Mononuclear cell (primary cell): ENCODE measurements around the gene TTLL1. TPM values are rescaled to one million over a fixed set of nuclear protein-coding genes. Genes with fewer than 3 reads are reported as not detected.
A peak's percentile ranks its signal among the peaks of the same experiment; 100 is the strongest.

Experiments
- H3K27me3 ChIP-seq: 2 replicates; pipeline ENCODE4 v1.6.0; 2011; ENCODE audit warnings: low read length, control low read depth; ENCODE audit not compliant: insufficient read depth
- H3K4me1 ChIP-seq: 2 replicates; pipeline ENCODE4 v1.5.1; 2011; ENCODE audit warnings: mild to moderate bottlenecking, low read length, control low read depth; ENCODE audit not compliant: insufficient read depth
- H3K4me3 ChIP-seq: 2 replicates; pipeline ENCODE4 v1.5.1; 2011; ENCODE audit warnings: mild to moderate bottlenecking, low read length, moderate library complexity
- H3K9me3 ChIP-seq: 2 replicates; pipeline ENCODE4 v1.5.1; 2011; ENCODE audit warnings: low read depth, mild to moderate bottlenecking, control low read depth, low read length
- total RNA-seq: library from RNA; depleted of rRNA; stranded (reverse); fragments of >200 nt; gene quantifications from one replicate; pipeline ENCODE4 v1.2.3, GENCODE V29; 2012

Gene TTLL1
- 2.8 TPM for total RNA-seq

- Histone ChIP-seq H3K27me3 (no peaks in the 10 kb centered on the region), H3K4me1 (peaks cover 26% of the 10 kb centered on the region), H3K9me3 (no peaks in the 10 kb centered on the region), H3K4me3 (peak within 1 kb of the TSS; percentile 63)
These were observed at the start of gene TTLL1 for GRCh38 chr22:43088984-43089717. TSS of gene TTLL1 (minus strand) at chr22:43089391. CDS start at chr22:43075586, 13,805 bp downstream.

- Histone ChIP-seq H3K4me1 (peaks cover 12% of the 10 kb centered on the region), H3K27me3 (no peaks in the 10 kb centered on the region), H3K4me3 (no peak overlapping the region), H3K9me3 (no peaks in the 10 kb centered on the region)
These were observed 47.6 kb upstream of the TTLL1 start for GRCh38 chr22:43136801-43137200.

GRCh38 chr22:43136255-43136654 lies 47.1 kb upstream of the TTLL1 start:
- H3K9me3 ChIP-seq = no peaks in the 10 kb centered on the region
- H3K4me1 ChIP-seq = peaks cover 12% of the 10 kb centered on the region
- H3K27me3 ChIP-seq = no peaks in the 10 kb centered on the region
- H3K4me3 ChIP-seq = no peak overlapping the region

GRCh38 chr22:43135565-43135964 lies 46.4 kb upstream of the TTLL1 start:
- H3K4me1 ChIP-seq = peaks cover 12% of the 10 kb centered on the region
- H3K27me3 ChIP-seq = no peaks in the 10 kb centered on the region
- no peak overlapping the region for H3K4me3 ChIP-seq
- no peaks in the 10 kb centered on the region for H3K9me3 ChIP-seq

- Histone ChIP-seq H3K27me3 (no peaks in the 10 kb centered on the region), H3K4me1 (peaks cover 18% of the 10 kb centered on the region), H3K9me3 (no peaks in the 10 kb centered on the region), H3K4me3 (no peak overlapping the region)
These were observed 45.4 kb upstream of the TTLL1 start for GRCh38 chr22:43134553-43134952.

GRCh38 chr22:43133401-43133800 lies 44.2 kb upstream of the TTLL1 start:
- Histone ChIP-seq H3K4me1 (peaks cover 30% of the 10 kb centered on the region), H3K27me3 (no peaks in the 10 kb centered on the region), H3K4me3 (no peak overlapping the region), H3K9me3 (no peaks in the 10 kb centered on the region)

GRCh38 chr22:43131773-43132501 lies 42.7 kb upstream of the TTLL1 start:
- H3K4me1 ChIP-seq = peaks cover 34% of the 10 kb centered on the region
- H3K27me3 ChIP-seq = no peaks in the 10 kb centered on the region
- H3K9me3 ChIP-seq = no peaks in the 10 kb centered on the region
- no peak overlapping the region for H3K4me3 ChIP-seq

GRCh38 chr22:43129426-43130425 lies 40.5 kb upstream of the TTLL1 start:
- no peaks in the 10 kb centered on the region for H3K27me3 ChIP-seq
- no peak overlapping the region for H3K4me3 ChIP-seq
- H3K9me3 ChIP-seq = no peaks in the 10 kb centered on the region
- H3K4me1 ChIP-seq = peaks cover 26% of the 10 kb centered on the region

GRCh38 chr22:43128928-43129424 lies 39.8 kb upstream of the TTLL1 start:
- no peaks in the 10 kb centered on the region for H3K27me3 ChIP-seq
- H3K9me3 ChIP-seq = no peaks in the 10 kb centered on the region
- peaks cover 26% of the 10 kb centered on the region for H3K4me1 ChIP-seq
- H3K4me3 ChIP-seq = no peak overlapping the region

- H3K27me3 ChIP-seq = no peaks in the 10 kb centered on the region
- peaks cover 26% of the 10 kb centered on the region for H3K4me1 ChIP-seq
- H3K9me3 ChIP-seq = no peaks in the 10 kb centered on the region
- no peak overlapping the region for H3K4me3 ChIP-seq
These were observed 38.9 kb upstream of the TTLL1 start for GRCh38 chr22:43128116-43128515.

- Histone ChIP-seq H3K9me3 (no peaks in the 10 kb centered on the region), H3K4me3 (no peak overlapping the region), H3K27me3 (no peaks in the 10 kb centered on the region), H3K4me1 (peaks cover 27% of the 10 kb centered on the region)
These were observed 38.1 kb upstream of the TTLL1 start for GRCh38 chr22:43127166-43127908.

- no peaks in the 10 kb centered on the region for H3K27me3 ChIP-seq
- H3K4me3 ChIP-seq = no peak overlapping the region
- H3K9me3 ChIP-seq = no peaks in the 10 kb centered on the region
These were observed 37.4 kb upstream of the TTLL1 start for GRCh38 chr22:43126501-43127165.

GRCh38 chr22:43118953-43119458 lies 29.8 kb upstream of the TTLL1 start:
- Histone ChIP-seq H3K9me3 (no peaks in the 10 kb centered on the region), H3K27me3 (no peaks in the 10 kb centered on the region), H3K4me1 (peaks cover 47% of the 10 kb centered on the region), H3K4me3 (no peak overlapping the region)

More at GRCh38 chr22:43126501-43127165, 37.4 kb upstream of the TTLL1 start:
- H3K4me1 ChIP-seq = peaks cover 34% of the 10 kb centered on the region
